Duodenal mucosa (tissue), 2 donors: ENCODE measurements around the gene DIDO1.

Source experiments
- H3K27ac ChIP-seq: one replicate; pipeline ENCODE4 v1.7.0; 2013; ENCODE audit warnings: low read depth, low read length
- H3K27me3 ChIP-seq, 2 donors: one replicate each; pipeline ENCODE4 v1.7.0; 2013; ENCODE audit warnings: low read length in 2 of 2, control low read depth in 1 of 2; ENCODE audit not compliant: insufficient read depth in 2 of 2, control insufficient read depth in 1 of 2
- H3K36me3 ChIP-seq, 2 donors: one replicate each; pipeline ENCODE4 v1.7.0; 2013; ENCODE audit warnings: low read length in 2 of 2, control low read depth in 1 of 2; ENCODE audit not compliant: insufficient read depth in 2 of 2, control insufficient read depth in 1 of 2
- H3K4me1 ChIP-seq, 2 donors: one replicate each; pipeline ENCODE4 v1.7.0; 2013; ENCODE audit warnings: low read length in 2 of 2, control low read depth in 1 of 2; ENCODE audit not compliant: insufficient read depth in 2 of 2, control insufficient read depth in 1 of 2
- H3K4me3 ChIP-seq, 2 donors: one replicate each; pipeline ENCODE4 v1.7.0; 2013; ENCODE audit warnings: low read length in 2 of 2, low read depth in 1 of 2
- H3K9ac ChIP-seq, 2 donors: one replicate each; pipeline ENCODE4 v1.7.0; 2013; ENCODE audit warnings: low read length in 2 of 2, low read depth in 1 of 2
- H3K9me3 ChIP-seq, 2 donors: one replicate each; pipeline ENCODE4 v1.7.0; 2013; ENCODE audit warnings: low read length in 2 of 2, control low read depth in 1 of 2; ENCODE audit not compliant: control insufficient read depth in 1 of 2

DIDO1 gene

GRCh38 chr20:62918831-62919230, 7.5 kb downstream of the DIDO1 start:
- Histone ChIP-seq H3K9ac (no peak overlapping the region), H3K36me3 (no peaks in the 10 kb centered on the region), H3K9me3 (no peaks in the 10 kb centered on the region), H3K27ac (no peak overlapping the region), H3K4me3 (no peak overlapping the region), H3K4me1 (peaks cover 69 to 82% of the 10 kb centered on the region in 2 donors), H3K27me3 (no peaks in the 10 kb centered on the region)

- no peak overlapping the region for H3K9ac ChIP-seq
- peaks cover 68 to 76% of the 10 kb centered on the region in 2 donors for H3K4me1 ChIP-seq
- H3K9me3 ChIP-seq: no peaks in the 10 kb centered on the region
- no peaks in the 10 kb centered on the region for H3K27me3 ChIP-seq
- H3K4me3 ChIP-seq: no peak overlapping the region
- peaks cover 2 to 3% of the 10 kb centered on the region in 2 donors for H3K36me3 ChIP-seq
- H3K27ac ChIP-seq: no peak overlapping the region
Measured at GRCh38 chr20:62918147-62918546, 8.2 kb downstream of the DIDO1 start.

- no peaks in the 10 kb centered on the region for H3K27me3 ChIP-seq
- H3K36me3 ChIP-seq: peaks cover 5 to 6% of the 10 kb centered on the region in 2 donors
- no peak overlapping the region for H3K4me3 ChIP-seq
- H3K4me1 ChIP-seq: peaks cover 66 to 72% of the 10 kb centered on the region in 2 donors
- H3K27ac ChIP-seq: no peak overlapping the region
- H3K9ac ChIP-seq: no peak overlapping the region
- H3K9me3 ChIP-seq: no peaks in the 10 kb centered on the region
Measured at GRCh38 chr20:62917720-62918119, 8.6 kb downstream of the DIDO1 start.

- peaks cover 8 to 10% of the 10 kb centered on the region in 2 donors for H3K36me3 ChIP-seq
- peaks cover 60 to 64% of the 10 kb centered on the region in 2 donors for H3K4me1 ChIP-seq
- no peak overlapping the region for H3K9ac ChIP-seq
- no peaks in the 10 kb centered on the region for H3K27me3 ChIP-seq
- no peak overlapping the region for H3K27ac ChIP-seq
- H3K4me3 ChIP-seq: no peak overlapping the region
- no peaks in the 10 kb centered on the region for H3K9me3 ChIP-seq
Measured at GRCh38 chr20:62916703-62917476, 9.4 kb downstream of the DIDO1 start.

GRCh38 chr20:62914970-62915457, 11.3 kb downstream of the DIDO1 start:
- Histone ChIP-seq H3K4me1 (peaks cover 46% of the 10 kb centered on the region in 2 donors), H3K27ac (no peak overlapping the region), H3K4me3 (peak overlapping the region in 1 of 2 donors; percentile 38), H3K9ac (no peak overlapping the region), H3K9me3 (no peaks in the 10 kb centered on the region), H3K36me3 (peaks cover 25 to 28% of the 10 kb centered on the region in 2 donors), H3K27me3 (no peaks in the 10 kb centered on the region)

GRCh38 chr20:62914436-62914835, 11.9 kb downstream of the DIDO1 start:
- peaks cover 31 to 34% of the 10 kb centered on the region in 2 donors for H3K36me3 ChIP-seq
- H3K4me3 ChIP-seq: no peak overlapping the region
- H3K27ac ChIP-seq: no peak overlapping the region
- H3K9ac ChIP-seq: no peak overlapping the region
- no peaks in the 10 kb centered on the region for H3K9me3 ChIP-seq
- peaks cover 40 to 41% of the 10 kb centered on the region in 2 donors for H3K4me1 ChIP-seq
- no peaks in the 10 kb centered on the region for H3K27me3 ChIP-seq

- Histone ChIP-seq H3K9me3 (no peaks in the 10 kb centered on the region), H3K4me3 (no peak overlapping the region), H3K36me3 (peaks cover 38 to 47% of the 10 kb centered on the region in 2 donors), H3K4me1 (peaks cover 31% of the 10 kb centered on the region in 2 donors), H3K27ac (no peak overlapping the region), H3K9ac (no peak overlapping the region), H3K27me3 (no peaks in the 10 kb centered on the region)
Measured at GRCh38 chr20:62913043-62913630, 13.2 kb downstream of the DIDO1 start.

- H3K36me3 ChIP-seq: peaks cover 48 to 61% of the 10 kb centered on the region in 2 donors
- no peak overlapping the region for H3K4me3 ChIP-seq
- H3K9me3 ChIP-seq: no peaks in the 10 kb centered on the region
- no peak overlapping the region for H3K27ac ChIP-seq
- H3K27me3 ChIP-seq: no peaks in the 10 kb centered on the region
- H3K9ac ChIP-seq: no peak overlapping the region
- H3K4me1 ChIP-seq: peaks cover 17 to 19% of the 10 kb centered on the region in 2 donors
Measured at GRCh38 chr20:62911701-62912280, 14.5 kb downstream of the DIDO1 start.

GRCh38 chr20:62910777-62911497, 15.4 kb downstream of the DIDO1 start:
- Histone ChIP-seq H3K27ac (no peak overlapping the region), H3K9me3 (no peaks in the 10 kb centered on the region), H3K9ac (no peak overlapping the region), H3K27me3 (no peaks in the 10 kb centered on the region), H3K36me3 (peaks cover 57 to 69% of the 10 kb centered on the region in 2 donors), H3K4me3 (no peak overlapping the region), H3K4me1 (peaks cover 9 to 15% of the 10 kb centered on the region in 2 donors)
